H9 (cell line): ENCODE data around the gene RAB11B. TPM values are rescaled to one million over a fixed set of nuclear protein-coding genes. Genes with fewer than 3 reads are reported as not detected.
A peak's percentile ranks its signal among the peaks of the same experiment; 100 is the strongest.

ENCODE experiments used
- DNase-seq: peaks from one replicate; pipeline ENCODE4 v3.0.0-alpha.2; 2017
- H2AFZ ChIP-seq: one replicate; pipeline ENCODE4 v1.6.1; 2013; ENCODE audit warnings: mild to moderate bottlenecking, low read length, control low read depth, moderate library complexity
- H2AK5ac ChIP-seq: 2 replicates; pipeline ENCODE4 v1.6.1; 2013; ENCODE audit warnings: low read length, control low read depth, mixed read lengths; ENCODE audit not compliant: insufficient read length
- H2BK120ac ChIP-seq: one replicate; pipeline ENCODE4 v1.6.1; 2013; ENCODE audit warnings: low read depth, mild to moderate bottlenecking, low read length, control low read depth, inconsistent platforms; ENCODE audit not compliant: poor library complexity, severe bottlenecking
- H2BK12ac ChIP-seq: 2 replicates; pipeline ENCODE4 v1.6.1; 2013; ENCODE audit warnings: low read length, control low read depth, mixed read lengths, low read depth; ENCODE audit not compliant: insufficient read length
- H2BK15ac ChIP-seq: 2 replicates; pipeline ENCODE4 v1.6.1; 2013; ENCODE audit warnings: low read depth, low read length, control low read depth
- H2BK20ac ChIP-seq: one replicate; pipeline ENCODE4 v1.6.1; 2013; ENCODE audit warnings: low read depth, mild to moderate bottlenecking, low read length, control low read depth, inconsistent platforms; ENCODE audit not compliant: poor library complexity, severe bottlenecking
- H2BK5ac ChIP-seq: 2 replicates; pipeline ENCODE4 v1.6.1; 2013; ENCODE audit warnings: low read length, control low read depth, mixed read lengths; ENCODE audit not compliant: insufficient read length
- H3K14ac ChIP-seq: 2 replicates; pipeline ENCODE4 v1.6.1; 2013; ENCODE audit warnings: low read length, control low read depth; ENCODE audit not compliant: insufficient read depth
- H3K18ac ChIP-seq: 2 replicates; pipeline ENCODE4 v1.6.1; 2013; ENCODE audit warnings: low read depth, mild to moderate bottlenecking, mixed read lengths, low read length, control low read depth; ENCODE audit not compliant: insufficient read length
- H3K23ac ChIP-seq: 2 replicates; pipeline ENCODE4 v1.6.1; 2013; ENCODE audit warnings: low read length, control low read depth, mixed read lengths, low read depth; ENCODE audit not compliant: insufficient read length
- H3K23me2 ChIP-seq: 2 replicates; pipeline ENCODE4 v1.6.1; 2013; ENCODE audit warnings: low read depth, mild to moderate bottlenecking, mixed read lengths, low read length, control low read depth; ENCODE audit not compliant: insufficient read length, poor library complexity, severe bottlenecking
- H3K27ac ChIP-seq: 2 replicates; pipeline ENCODE4 v1.5.1; 2013; ENCODE audit warnings: low read length, control low read depth, mixed read lengths, low read depth; ENCODE audit not compliant: insufficient read length
- H3K27me3 ChIP-seq: 2 replicates; pipeline ENCODE4 v1.6.1; 2013; ENCODE audit warnings: low read length, control low read depth, inconsistent platforms; ENCODE audit not compliant: insufficient read depth
- H3K4ac ChIP-seq: 2 replicates; pipeline ENCODE4 v1.6.1; 2013; ENCODE audit warnings: low read depth, mild to moderate bottlenecking, control low read depth, inconsistent platforms, low read length, moderate library complexity
- H3K4me1 ChIP-seq: 2 replicates; pipeline ENCODE4 v1.6.1; 2013; ENCODE audit warnings: low read length, control low read depth, inconsistent platforms; ENCODE audit not compliant: insufficient read depth
- H3K4me2 ChIP-seq: 2 replicates; pipeline ENCODE4 v1.6.1; 2013; ENCODE audit warnings: low read length, control low read depth, mixed read lengths; ENCODE audit not compliant: insufficient read length, insufficient read depth
- H3K56ac ChIP-seq: 2 replicates; pipeline ENCODE4 v1.6.1; 2013; ENCODE audit warnings: low read depth, mild to moderate bottlenecking, mixed read lengths, low read length, control low read depth; ENCODE audit not compliant: insufficient read length
- H3K79me1 ChIP-seq: 2 replicates; pipeline ENCODE4 v1.6.1; 2013; ENCODE audit warnings: low read depth, mild to moderate bottlenecking, moderate library complexity, low read length, control low read depth, inconsistent platforms; ENCODE audit not compliant: insufficient read depth, poor library complexity, severe bottlenecking
- H3K79me2 ChIP-seq: 2 replicates; pipeline ENCODE4 v1.6.1; 2013; ENCODE audit warnings: low read length, control low read depth, inconsistent platforms; ENCODE audit not compliant: insufficient read depth
- H3K9ac ChIP-seq: 2 replicates; pipeline ENCODE4 v1.6.1; 2013; ENCODE audit warnings: low read length, control low read depth, mixed read lengths; ENCODE audit not compliant: insufficient read length; ENCODE audit errors: extremely low read depth
- H3K9me3 ChIP-seq: one replicate; pipeline ENCODE4 v1.6.1; 2013; ENCODE audit warnings: low read depth, low read length, inconsistent platforms; ENCODE audit not compliant: control insufficient read depth
- H3T11ph ChIP-seq: one replicate; pipeline ENCODE4 v1.6.1; 2013; ENCODE audit warnings: mild to moderate bottlenecking, low read length, control low read depth, inconsistent platforms
- H4K20me1 ChIP-seq: one replicate; pipeline ENCODE4 v1.6.1; 2013; ENCODE audit not compliant: control insufficient read depth, insufficient read length, insufficient read depth
- H4K5ac ChIP-seq: 2 replicates; pipeline ENCODE4 v1.6.1; 2013; ENCODE audit warnings: low read depth, mild to moderate bottlenecking, mixed read lengths, low read length, control low read depth; ENCODE audit not compliant: insufficient read length
- H4K8ac ChIP-seq: replicated peaks from 2 replicates; pipeline ENCODE4 v1.6.1; 2013; ENCODE audit warnings: low read length, control low read depth, mixed read lengths, low read depth; ENCODE audit not compliant: insufficient read length
- H4K91ac ChIP-seq: 2 replicates; pipeline ENCODE4 v1.6.1; 2013; ENCODE audit warnings: low read depth, mild to moderate bottlenecking, moderate library complexity, mixed read lengths, low read length, control low read depth; ENCODE audit not compliant: insufficient read length
- H3K27ac Mint-ChIP-seq, 3 experiments: 2 replicates in 2 of 3; 3 replicates in 1 of 3; pipeline ENCODE4 v1.8.0; 2020 to 2021; ENCODE audit warnings: mixed read lengths in 3 of 3, mild to moderate bottlenecking in 1 of 3, moderate library complexity in 1 of 3
- H3K27me3 Mint-ChIP-seq: 2 replicates; pipeline ENCODE4 v1.8.0; 2021; ENCODE audit warnings: low read depth, mild to moderate bottlenecking, moderate library complexity, mixed read lengths
- H3K36me3 Mint-ChIP-seq, 3 experiments: 2 replicates in 2 of 3; 3 replicates in 1 of 3; pipeline ENCODE4 v1.8.0; 2020 to 2021; ENCODE audit warnings: low read depth in 3 of 3, mixed read lengths in 3 of 3; ENCODE audit not compliant: insufficient read depth in 1 of 3
- H3K4me1 Mint-ChIP-seq, 2 experiments: 2 replicates each; pipeline ENCODE4 v1.8.0; 2020; ENCODE audit warnings: mixed read lengths in 2 of 2
- H3K4me3 Mint-ChIP-seq, 2 experiments: 2 replicates in 1 of 2; 3 replicates in 1 of 2; pipeline ENCODE4 v1.8.0; 2020 to 2021; ENCODE audit warnings: mild to moderate bottlenecking in 2 of 2, mixed read lengths in 2 of 2, moderate library complexity in 1 of 2
- H3K9me3 Mint-ChIP-seq, 2 experiments: 2 replicates in 1 of 2; 3 replicates in 1 of 2; pipeline ENCODE4 v1.8.0; 2020; ENCODE audit warnings: mild to moderate bottlenecking in 2 of 2, mixed read lengths in 2 of 2, moderate library complexity in 1 of 2
- WGBS: extraction: QIAGEN DNeasy Blood & Tissue Kit; methylation state at CpG from one replicate; pipeline ENCODE4 v1.1.7; 2013; ENCODE audit warnings: missing lambda C conversion rate, low lambda C conversion rate, mixed read lengths; ENCODE audit not compliant: insufficient read length; ENCODE audit errors: extremely low coverage; 5-methylcytosine and 5-hydroxymethylcytosine counted together
- total RNA-seq: library from RNA; stranded (reverse); gene quantifications from 2 replicates; pipeline ENCODE4 v1.2.1, GENCODE V29; 2021
- TF ChIP-seq, protein P1 (sequence below): fragments of 200-600 bp; sonication (generic); conservative IDR thresholded peaks from 3 replicates; pipeline ENCODE4 v1.8.0; 2021; ENCODE audit warnings: antibody characterized with exemption, mild to moderate bottlenecking

RAB11B gene
- total RNA-seq, 1 experiment from 2014 or later = 106 TPM

DNA sequence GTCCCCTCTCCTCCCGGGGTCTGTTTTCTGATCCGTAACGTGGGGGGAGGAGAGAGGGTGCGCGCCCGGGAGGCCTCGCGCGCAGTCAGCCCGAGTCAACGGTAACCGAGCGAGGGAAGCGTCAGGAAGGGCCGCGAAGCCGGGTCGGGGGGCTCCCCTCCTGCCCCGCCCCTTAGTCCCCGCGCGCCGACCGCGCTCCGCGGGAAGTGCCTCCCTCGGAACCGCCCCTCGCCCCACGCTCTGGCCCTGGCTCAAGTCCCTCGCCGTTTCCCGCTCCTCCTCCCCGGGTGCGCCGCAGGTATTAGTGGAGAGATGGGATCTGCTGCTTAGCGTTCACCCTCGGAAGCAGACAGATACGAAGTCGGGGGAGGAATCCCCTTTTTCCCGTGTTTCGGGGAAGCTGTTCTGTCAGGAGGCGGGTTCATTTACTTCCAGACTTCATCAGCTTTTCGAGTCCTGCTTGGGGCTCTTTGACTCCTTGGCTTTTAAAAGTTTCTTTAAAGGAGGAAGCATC, 55.4 kb downstream of the RAB11B start:
- no peaks in the 10 kb centered on the region for H3K79me1 ChIP-seq
- Mint-ChIP-seq H3K27me3 (no peaks in the 10 kb centered on the region; the same call in 1 of the 2 replicates), H3K27ac (peak overlapping the region; percentile 42 to 96 (median 89)), H3K4me3 (peak overlapping the region; percentile 96 to 99), H3K36me3 (peaks cover 21 to 33% (median 31%) of the 10 kb centered on the region in 3 experiments), H3K4me1 (peaks cover 50 to 60% of the 10 kb centered on the region in 2 experiments), H3K9me3 (0 out of 5 replicates have a peak, but pooled peaks cover 0 to 3% of the 10 kb centered on the region in 2 experiments)
- H2AFZ ChIP-seq = no peak overlapping the region
- peak overlapping the region; percentile 94 for H3K4ac ChIP-seq
- H3K4me2 ChIP-seq = peak overlapping the region; percentile 75
- H2BK5ac ChIP-seq = no peak overlapping the region
- H3K9me3 ChIP-seq = no peaks in the 10 kb centered on the region
- no peak overlapping the region for H4K5ac ChIP-seq
- H2AK5ac ChIP-seq = no peak overlapping the region
- no peaks in the 10 kb centered on the region for H3K27me3 ChIP-seq
- peaks cover 10% of the 10 kb centered on the region for H3K4me1 ChIP-seq
- H2BK120ac ChIP-seq = no peak overlapping the region
- H2BK12ac ChIP-seq = no peak overlapping the region
- no CpG with 5 or more reads among the region's 45 CpGs for WGBS
- H3K23me2 ChIP-seq = no peaks in the 10 kb centered on the region
- H3T11ph ChIP-seq = no peak overlapping the region
- H4K8ac ChIP-seq = no peak overlapping the region
- H3K27ac ChIP-seq = no peak overlapping the region
- TF ChIP-seq, protein P1, sequence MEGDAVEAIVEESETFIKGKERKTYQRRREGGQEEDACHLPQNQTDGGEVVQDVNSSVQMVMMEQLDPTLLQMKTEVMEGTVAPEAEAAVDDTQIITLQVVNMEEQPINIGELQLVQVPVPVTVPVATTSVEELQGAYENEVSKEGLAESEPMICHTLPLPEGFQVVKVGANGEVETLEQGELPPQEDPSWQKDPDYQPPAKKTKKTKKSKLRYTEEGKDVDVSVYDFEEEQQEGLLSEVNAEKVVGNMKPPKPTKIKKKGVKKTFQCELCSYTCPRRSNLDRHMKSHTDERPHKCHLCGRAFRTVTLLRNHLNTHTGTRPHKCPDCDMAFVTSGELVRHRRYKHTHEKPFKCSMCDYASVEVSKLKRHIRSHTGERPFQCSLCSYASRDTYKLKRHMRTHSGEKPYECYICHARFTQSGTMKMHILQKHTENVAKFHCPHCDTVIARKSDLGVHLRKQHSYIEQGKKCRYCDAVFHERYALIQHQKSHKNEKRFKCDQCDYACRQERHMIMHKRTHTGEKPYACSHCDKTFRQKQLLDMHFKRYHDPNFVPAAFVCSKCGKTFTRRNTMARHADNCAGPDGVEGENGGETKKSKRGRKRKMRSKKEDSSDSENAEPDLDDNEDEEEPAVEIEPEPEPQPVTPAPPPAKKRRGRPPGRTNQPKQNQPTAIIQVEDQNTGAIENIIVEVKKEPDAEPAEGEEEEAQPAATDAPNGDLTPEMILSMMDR = no peak
- peak overlapping the region; percentile 95 for H3K9ac ChIP-seq
- H4K20me1 ChIP-seq = peaks cover 4% of the 10 kb centered on the region
- H3K79me2 ChIP-seq = peaks cover 51% of the 10 kb centered on the region
- H2BK15ac ChIP-seq = no peak overlapping the region
- DNase-seq = no peak
- H3K23ac ChIP-seq = no peak overlapping the region
- H4K91ac ChIP-seq = peak overlapping the region; percentile 98
- peak overlapping the region; percentile 98 for H3K14ac ChIP-seq
- H3K56ac ChIP-seq = no peak overlapping the region
- H2BK20ac ChIP-seq = no peak overlapping the region
- H3K18ac ChIP-seq = peak overlapping the region; percentile 96
